ENCODE data around the gene MRPS11. TPM values are rescaled to one million over a fixed set of nuclear protein-coding genes. Genes with fewer than 3 reads are reported as not detected.

Gene MRPS11
- polyA plus RNA-seq, 1 donor from 2014 or later: 57.5 TPM

DNA sequence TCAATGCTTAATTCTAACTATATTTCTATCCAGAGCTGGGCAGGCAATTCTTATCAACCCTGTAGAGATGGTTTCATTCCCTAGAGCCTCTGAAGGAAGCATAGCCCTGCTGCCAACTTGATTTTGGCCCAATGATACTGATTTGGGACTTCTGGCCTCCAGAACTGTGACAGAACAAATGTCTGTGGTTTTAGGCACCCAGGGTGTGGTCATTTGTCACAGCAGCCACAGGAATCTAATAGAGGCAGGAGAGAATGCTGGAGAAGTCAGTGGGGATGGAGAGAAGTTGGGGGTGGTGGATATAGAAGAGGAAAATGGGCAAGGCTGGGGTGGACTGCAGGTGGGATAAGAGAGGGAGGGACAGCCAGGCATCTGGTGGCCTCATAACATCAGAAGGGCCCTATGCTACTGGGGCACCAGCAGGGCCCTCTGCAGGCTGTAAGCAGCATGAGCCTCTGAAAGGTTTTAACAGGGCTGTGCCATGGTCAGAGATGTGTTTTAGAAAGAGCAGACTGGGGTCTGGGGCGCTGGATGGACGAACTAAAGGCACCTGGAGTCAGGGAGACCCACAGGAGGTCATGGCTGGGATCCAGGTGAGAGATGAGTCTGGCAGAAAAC, 19.8 kb downstream of the MRPS11 start:
- Histone ChIP-seq H3F3A (ENCODE audit: insufficient read depth, low read length, poor library complexity, severe bottlenecking) (no peaks in the 10 kb centered on the region), H2AFZ (ENCODE audit: low read depth, low read length) (no peak overlapping the region), H3K9me3 (ENCODE audit: low read length) (no peaks in the 10 kb centered on the region)

More for the DNA sequence above, 19.8 kb downstream of the MRPS11 start:
- no peak overlapping the region for H3K4me3 ChIP-seq (ENCODE audit: low read length)
- H3K79me2 ChIP-seq (replicated peaks; ENCODE audit: insufficient read depth, low read length): no peaks in the 10 kb centered on the region
- H3K4me2 ChIP-seq (ENCODE audit: low read length): no peak overlapping the region
- H3K27ac ChIP-seq (ENCODE audit: low read length): no peak overlapping the region
- no peaks in the 10 kb centered on the region for H3K27me3 ChIP-seq (ENCODE audit: insufficient read depth, low read depth, low read length)
- H3K9ac ChIP-seq (ENCODE audit: low read length): no peak overlapping the region
- TF ChIP-seq EZH2 (IDR thresholded peaks at IDR 0.05; ENCODE audit: borderline replicate concordance, insufficient read depth, low read length, poor library complexity, severe bottlenecking) (no peak), POLR2AphosphoS5 (IDR thresholded peaks at IDR 0.05) (no peak), CTCF (IDR thresholded peaks at IDR 0.05; ENCODE audit: poor library complexity, severe bottlenecking) (no peak), TAF1 (IDR thresholded peaks at IDR 0.05; ENCODE audit: low read depth) (no peak), REST (IDR thresholded peaks at IDR 0.05; ENCODE audit: borderline replicate concordance) (no peak), EP300 (conservative IDR thresholded peaks at IDR 0.05; ENCODE audit: poor library complexity, severe bottlenecking) (no peak), RAD21 (conservative IDR thresholded peaks at IDR 0.05) (no peak), SMC3 (conservative IDR thresholded peaks at IDR 0.05; ENCODE audit: poor library complexity) (no peak), MXI1 (conservative IDR thresholded peaks at IDR 0.05; ENCODE audit: poor library complexity, severe bottlenecking) (no peak)
- H4K20me1 ChIP-seq (ENCODE audit: insufficient read depth): no peaks in the 10 kb centered on the region
- no peaks in the 10 kb centered on the region for H3K36me3 ChIP-seq (ENCODE audit: insufficient read depth, low read length)
- no peaks in the 10 kb centered on the region for H3K9me2 ChIP-seq (ENCODE audit: insufficient read depth, low read length)

All from neural cell (in vitro differentiated cells).